Sigmoid colon (tissue), 7 donors: ENCODE measurements around the gene CD300LG. TPM values are rescaled to one million over a fixed set of nuclear protein-coding genes. Genes with fewer than 3 reads are reported as not detected.

Source experiments
- DNase-seq: peaks from one replicate; pipeline ENCODE4 v3.0.0-alpha.2; 2019
- H3K27ac ChIP-seq, 4 donors: fragments of 200-600 bp; sonication (generic); one replicate each; pipeline ENCODE4 v1.5.1; 2016 to 2019; ENCODE audit warnings: mild to moderate bottlenecking in 1 of 4
- H3K27me3 ChIP-seq, 3 donors: fragments of 200-600 bp; sonication (generic); one replicate each; pipeline ENCODE4 v1.5.1; 2019; ENCODE audit warnings: mild to moderate bottlenecking in 1 of 3
- H3K36me3 ChIP-seq, 4 donors: fragments of 200-600 bp; sonication (generic); one replicate each; pipeline ENCODE4 v1.5.1; 2016 to 2019
- H3K4me1 ChIP-seq, 4 donors: fragments of 200-600 bp; sonication (generic); one replicate each; pipeline ENCODE4 v1.5.1; 2017 to 2019
- H3K4me3 ChIP-seq, 4 donors: fragments of 200-600 bp; sonication (generic); one replicate each; pipeline ENCODE4 v1.5.1; 2017 to 2019; ENCODE audit warnings: mild to moderate bottlenecking in 2 of 4, moderate library complexity in 1 of 4
- H3K9me3 ChIP-seq, 4 donors: fragments of 200-600 bp in 3 of 4; sonication (generic) in 3 of 4; one replicate each; pipeline versions ENCODE4 v1.5.1 to v1.6.1; 2013 to 2019
- CTCF ChIP-seq, 4 experiments: fragments of 450-650 bp in 3 of 4; fragments of 200-600 bp in 1 of 4; IDR thresholded peaks; one replicate each; pipeline ENCODE4 v1.5.1; 2016 to 2019; ENCODE audit warnings: antibody characterized with exemption in 4 of 4, mild to moderate bottlenecking in 3 of 4, moderate library complexity in 2 of 4
- EP300 ChIP-seq, 4 donors: sonication (generic); formaldehyde crosslinking; IDR thresholded peaks; one replicate each; pipeline ENCODE4 v1.6.1; 2017; ENCODE audit warnings: antibody characterized with exemption in 4 of 4
- POLR2A ChIP-seq, 2 donors: fragments of 450-650 bp; IDR thresholded peaks; one replicate each; pipeline ENCODE4 v1.6.1; 2016; ENCODE audit warnings: antibody characterized with exemption in 2 of 2, mild to moderate bottlenecking in 2 of 2, moderate library complexity in 2 of 2
- POLR2AphosphoS5 ChIP-seq, 4 donors: sonication (generic); formaldehyde crosslinking; IDR thresholded peaks; one replicate each; pipeline ENCODE4 v1.6.1; 2017; ENCODE audit warnings: antibody characterized with exemption in 4 of 4
- WGBS, 2 donors: extraction: QIAGEN DNeasy Blood & Tissue Kit; methylation state at CpG; one replicate each; pipeline ENCODE4 v1.1.7; 2013; 5-methylcytosine and 5-hydroxymethylcytosine counted together
- intact Hi-C: fragments of 100-400 bp; cut with DNase I; formaldehyde crosslinking; loops from one replicate; pipeline ENCODE4 v1.15.1; 2023
- polyA plus RNA-seq, 3 donors: library from polyadenylated mRNA; stranded (reverse); fragments of 200-250 nt; gene quantifications; one replicate each; pipeline ENCODE4 v1.2.3, GENCODE V29; 2013
- total RNA-seq, 4 donors: library from RNA; depleted of rRNA; stranded (reverse); fragments of >200 nt; gene quantifications; one replicate each; pipeline ENCODE4 v1.1.0, GENCODE V29; 2016
- donor health status: healthy with polysubstance abuse.
- donor health status: Bipolar disorder and iron deficiency.
- donor health status: healthy.

The CD300LG gene
- total and polyA plus RNA-seq, 7 donors: 0.60 to 5.3 (median 1.7) TPM; not detected in 1

- Histone ChIP-seq H3K27me3 (no peaks in the 10 kb centered on the region), H3K9me3 (no peaks in the 10 kb centered on the region), H3K4me3 (no peak overlapping the region), H3K27ac (no peak overlapping the region), H3K36me3 (peaks cover 0 to 52% (median 10%) of the 10 kb centered on the region in 4 donors), H3K4me1 (peaks cover 0 to 14% (median 5%) of the 10 kb centered on the region in 4 donors)
- 94 to 95% methylated on average over 7 of the region's 7 CpGs for WGBS, 2 donors
- intact Hi-C loops: no loop called here
- TF ChIP-seq POLR2AphosphoS5 (IDR thresholded peaks at IDR 0.05) (no peak), POLR2A (IDR thresholded peaks at IDR 0.05) (no peak), EP300 (IDR thresholded peaks at IDR 0.05) (no peak), CTCF (IDR thresholded peaks at IDR 0.05) (no peak)
- DNase-seq: peak; percentile 12
Observed at GRCh38 chr17:43826206-43826605, 20.8 kb upstream of the CD300LG start.

- DNase-seq: no peak
- peaks cover 0 to 25% (median 16%) of the 10 kb centered on the region in 4 donors for H3K4me1 ChIP-seq
- no peak overlapping the region for H3K4me3 ChIP-seq
- 94 to 97% methylated on average over 9 of the region's 9 CpGs for WGBS, 2 donors
- TF ChIP-seq POLR2A (IDR thresholded peaks at IDR 0.05) (no peak), POLR2AphosphoS5 (IDR thresholded peaks at IDR 0.05) (no peak), EP300 (IDR thresholded peaks at IDR 0.05) (no peak), CTCF (IDR thresholded peaks at IDR 0.05) (no peak)
- H3K27me3 ChIP-seq: no peaks in the 10 kb centered on the region
- intact Hi-C loops: no loop called here
- H3K27ac ChIP-seq: no peak overlapping the region
- peaks cover 0 to 52% (median 10%) of the 10 kb centered on the region in 4 donors for H3K36me3 ChIP-seq
- H3K9me3 ChIP-seq: no peaks in the 10 kb centered on the region
Observed at GRCh38 chr17:43827596-43827995, 19.4 kb upstream of the CD300LG start.

- H3K36me3 ChIP-seq: peaks cover 0 to 52% (median 10%) of the 10 kb centered on the region in 4 donors
Observed at GRCh38 chr17:43829738-43830137, 17.2 kb upstream of the CD300LG start.

GRCh38 chr17:43830510-43831140 is 16.4 kb upstream of the CD300LG start:
- peaks cover 0 to 23% (median 18%) of the 10 kb centered on the region in 4 donors for H3K4me1 ChIP-seq
- intact Hi-C loops: loop anchor here (5.0 kb wide), 1 partner anchor 53 kb away; the partner anchor contains the start of gene DUSP3
- H3K9me3 ChIP-seq: no peaks in the 10 kb centered on the region
- no peak overlapping the region for H3K4me3 ChIP-seq
- DNase-seq: no peak
- no peak overlapping the region for H3K27ac ChIP-seq
- H3K27me3 ChIP-seq: no peaks in the 10 kb centered on the region
- peaks cover 0 to 45% (median 10%) of the 10 kb centered on the region in 4 donors for H3K36me3 ChIP-seq
- WGBS, 2 donors: 83 to 91% methylated on average over 7 of the region's 7 CpGs
- no peak for TF ChIP-seq CTCF (IDR thresholded peaks at IDR 0.05)
- TF ChIP-seq EP300 (IDR thresholded peaks at IDR 0.05): no peak
- no peak for TF ChIP-seq POLR2AphosphoS5 (IDR thresholded peaks at IDR 0.05)
- no peak for TF ChIP-seq POLR2A (IDR thresholded peaks at IDR 0.05)

More at GRCh38 chr17:43829738-43830137, 17.2 kb upstream of the CD300LG start:
- intact Hi-C loops: loop anchor here (5.0 kb wide), 1 partner anchor 52 kb away; the partner anchor contains the start of gene DUSP3
- Histone ChIP-seq H3K4me1 (peaks cover 0 to 23% (median 18%) of the 10 kb centered on the region in 4 donors), H3K9me3 (no peaks in the 10 kb centered on the region), H3K27me3 (no peaks in the 10 kb centered on the region), H3K4me3 (no peak overlapping the region), H3K27ac (no peak overlapping the region)
- TF ChIP-seq POLR2A (IDR thresholded peaks at IDR 0.05): no peak
- no peak for TF ChIP-seq EP300 (IDR thresholded peaks at IDR 0.05)
- TF ChIP-seq POLR2AphosphoS5 (IDR thresholded peaks at IDR 0.05): no peak
- TF ChIP-seq CTCF (IDR thresholded peaks at IDR 0.05): no peak
- 95% methylated on average over 14 of the region's 14 CpGs for WGBS, 2 donors
- DNase-seq: no peak
